Prostate gland (tissue), 2 donors: ENCODE results near the gene SATB1.

ENCODE experiments used
- CTCF ChIP-seq, 4 experiments: fragments of 200-600 bp in 2 of 4; fragments of 450-650 bp in 2 of 4; sonication (generic) in 2 of 4; IDR thresholded peaks; 1 replicate in 3 of 4; 2 replicates in 1 of 4; pipeline ENCODE4 v1.5.1; 2016 to 2019; ENCODE audit warnings: antibody characterized with exemption in 4 of 4, mild to moderate bottlenecking in 2 of 4, moderate library complexity in 2 of 4
- POLR2A ChIP-seq: fragments of 450-650 bp; IDR thresholded peaks from one replicate; pipeline ENCODE4 v1.6.1; 2016; ENCODE audit warnings: antibody characterized with exemption, mild to moderate bottlenecking
- POLR2AphosphoS5 ChIP-seq: sonication (generic); formaldehyde crosslinking; IDR thresholded peaks from one replicate; pipeline ENCODE4 v1.6.1; 2017; ENCODE audit warnings: antibody characterized with exemption

- no peak for TF ChIP-seq CTCF (IDR thresholded peaks at IDR 0.05)
- no peak for TF ChIP-seq POLR2A
- TF ChIP-seq POLR2AphosphoS5, result no peak
Measured at GRCh38 chr3:18426597-18427193, 1.6 kb upstream of the SATB1 start.
